NT2/D1 (cell line): ENCODE results near the gene TEKT5.

Source experiments
- SUZ12 ChIP-seq: IDR thresholded peaks from 2 replicates; pipeline ENCODE4 v1.6.1; 2011; ENCODE audit not compliant: insufficient read length, insufficient read depth; ENCODE audit errors: extremely low read depth
- ZNF274 ChIP-seq: IDR thresholded peaks from 2 replicates; pipeline ENCODE4 v1.6.1; 2011; ENCODE audit warnings: mild to moderate bottlenecking, low read depth, low read length

DNA sequence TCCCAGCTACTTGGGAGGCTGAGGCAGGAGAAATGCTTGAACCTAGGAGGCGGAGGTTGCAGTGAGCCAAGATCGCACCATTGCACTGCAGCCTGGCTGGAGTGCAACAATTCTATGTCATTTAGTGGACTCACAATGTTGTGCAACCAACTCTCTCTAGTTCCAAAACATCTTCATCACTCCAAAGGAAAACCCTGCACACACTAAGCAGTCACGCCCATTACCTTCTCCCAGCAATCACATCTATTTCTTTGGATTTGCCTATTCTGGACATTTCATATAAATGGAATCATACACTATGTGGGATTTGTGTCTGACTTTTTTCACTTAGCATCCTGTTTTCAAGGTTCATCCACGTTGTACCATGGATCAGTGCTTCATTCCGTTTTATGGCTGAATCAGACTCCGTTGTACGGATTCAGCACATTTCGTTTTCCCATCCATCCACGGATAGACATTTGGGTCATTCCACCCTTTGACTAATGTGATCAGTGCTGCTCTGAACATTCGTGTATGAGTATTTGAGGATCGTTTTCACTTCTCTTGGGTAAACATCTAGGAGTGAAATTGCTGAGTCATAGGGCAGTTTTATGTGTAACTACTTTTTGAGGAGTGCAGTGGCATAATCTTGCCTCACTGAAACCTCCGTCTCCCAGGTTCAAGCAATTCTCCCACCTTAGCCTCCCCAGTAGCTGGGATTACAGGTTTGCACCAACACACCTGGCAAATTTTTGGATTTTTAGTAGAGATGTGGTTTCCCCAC, 69.0 kb downstream of the TEKT5 start:
- TF ChIP-seq ZNF274 (no peak), SUZ12 (no peak)
